ENCODE measurements around the gene CKB. TPM values are rescaled to one million over a fixed set of nuclear protein-coding genes. Genes with fewer than 3 reads are reported as not detected.
"Not testable (repeated sequence)": the region's sequence is repeated elsewhere in the genome, so short reads cannot be mapped to it uniquely, and the experiment has no call there.

Gene CKB
- total and polyA plus RNA-seq, 4 donors = 199 to 1,311 (median 755) TPM

GRCh38 chr14:103526914-103527248 lies 4.3 kb upstream of the CKB start:
- Histone ChIP-seq H3K9me3 (ENCODE audit: control insufficient read depth, insufficient read depth, low read length) (no peaks in the 10 kb centered on the region), H3K27ac (ENCODE audit: low read depth, low read length) (no peak overlapping the region), H3K4me1 (ENCODE audit: control insufficient read depth, insufficient read depth, low read length) (peaks cover 75% of the 10 kb centered on the region), H3K27me3 (ENCODE audit: control insufficient read depth, insufficient read depth, low read length) (no peaks in the 10 kb centered on the region), H3K4me3 (ENCODE audit: low read depth, low read length) (no peak overlapping the region), H3K36me3 (ENCODE audit: control insufficient read depth, insufficient read depth, low read length) (peaks cover 30% of the 10 kb centered on the region)
- no CpG with 5 or more reads among the region's 1 CpG for WGBS (ENCODE audit: insufficient coverage)
- no peak for DNase-seq (ENCODE audit: low read depth in 4 of 6, low spot score in 6 of 6)

- peaks cover 72% of the 10 kb centered on the region for H3K4me1 ChIP-seq (ENCODE audit: control insufficient read depth, insufficient read depth, low read length)
- H3K9me3 ChIP-seq (ENCODE audit: control insufficient read depth, insufficient read depth, low read length) = no peaks in the 10 kb centered on the region
- no peaks in the 10 kb centered on the region for H3K27me3 ChIP-seq (ENCODE audit: control insufficient read depth, insufficient read depth, low read length)
- no peak overlapping the region for H3K27ac ChIP-seq (ENCODE audit: low read depth, low read length)
- peaks cover 25% of the 10 kb centered on the region for H3K36me3 ChIP-seq (ENCODE audit: control insufficient read depth, insufficient read depth, low read length)
- no peak for DNase-seq (ENCODE audit: low read depth in 4 of 6, low spot score in 6 of 6)
- no peak overlapping the region for H3K4me3 ChIP-seq (ENCODE audit: low read depth, low read length)
- WGBS (ENCODE audit: insufficient coverage) = 88% methylated on average over 5 of the region's 8 CpGs
Observed at GRCh38 chr14:103526247-103526913, 3.8 kb upstream of the CKB start.

- not testable (repeated sequence) for DNase-seq (ENCODE audit: low read depth in 4 of 6, low spot score in 6 of 6); H3K9me3 ChIP-seq (ENCODE audit: control insufficient read depth, insufficient read depth, low read length); H3K4me3 ChIP-seq (ENCODE audit: low read depth, low read length); H3K27ac ChIP-seq (ENCODE audit: low read depth, low read length); H3K27me3 ChIP-seq (ENCODE audit: control insufficient read depth, insufficient read depth, low read length)
- Histone ChIP-seq H3K4me1 (ENCODE audit: control insufficient read depth, insufficient read depth, low read length) (peaks cover 71% of the 10 kb centered on the region), H3K36me3 (ENCODE audit: control insufficient read depth, insufficient read depth, low read length) (peaks cover 23% of the 10 kb centered on the region)
- 48% methylated on average over 16 of the region's 17 CpGs for WGBS (ENCODE audit: insufficient coverage)
Observed at GRCh38 chr14:103525430-103526246, 3.0 kb upstream of the CKB start.

DNA sequence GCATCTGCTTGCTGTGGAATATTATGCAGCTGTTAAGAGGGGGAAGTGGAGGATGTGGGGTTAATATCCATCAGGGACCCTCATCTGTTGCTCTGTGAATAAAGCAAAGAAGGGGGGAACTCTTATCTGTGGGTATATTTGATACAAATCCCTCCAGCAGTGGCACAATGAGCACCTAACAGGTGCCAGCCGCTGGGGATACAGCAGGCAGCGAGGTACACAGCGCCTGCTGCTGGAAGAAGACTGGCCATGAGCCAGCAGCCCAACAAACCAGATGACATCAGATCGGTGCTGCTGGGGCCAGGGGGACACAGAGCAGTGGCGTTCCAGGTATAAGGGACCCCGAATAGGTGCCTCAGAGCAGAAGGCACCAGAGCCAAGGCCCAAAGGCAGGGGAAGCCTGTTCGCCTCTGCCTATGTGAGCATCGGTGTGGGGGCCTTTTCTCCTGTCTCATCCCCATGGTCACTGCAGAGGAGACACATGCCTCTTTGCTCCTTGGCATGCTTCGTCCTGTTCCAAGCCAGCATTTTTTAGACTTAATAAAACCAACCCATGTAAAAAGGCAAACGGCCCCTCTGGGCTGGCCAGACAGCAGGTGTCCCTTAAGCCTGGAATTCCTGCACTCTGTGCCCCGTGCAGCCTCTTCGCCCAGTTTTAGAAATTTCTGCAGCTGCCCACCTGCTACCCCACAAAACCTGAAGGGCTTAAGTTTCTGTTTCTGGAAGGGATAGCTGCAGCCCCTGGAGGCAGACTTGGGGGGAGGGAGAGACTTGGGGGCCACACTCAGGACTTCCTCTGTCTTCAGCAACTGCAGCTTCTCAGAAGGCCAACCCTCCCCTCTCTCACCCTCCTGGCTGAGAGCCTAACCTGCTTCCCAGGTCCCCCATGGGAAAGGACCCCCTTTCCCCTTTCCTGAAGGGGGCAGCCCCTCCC lies 1.6 kb upstream of the CKB start:
- no peak for DNase-seq (ENCODE audit: low read depth in 4 of 6, low spot score in 6 of 6)
- WGBS (ENCODE audit: insufficient coverage) = 54% methylated on average over 11 of the region's 12 CpGs
- H3K36me3 ChIP-seq (ENCODE audit: control insufficient read depth, insufficient read depth, low read length) = peaks cover 25% of the 10 kb centered on the region
- H3K27me3 ChIP-seq (ENCODE audit: control insufficient read depth, insufficient read depth, low read length) = no peaks in the 10 kb centered on the region
- H3K9me3 ChIP-seq (ENCODE audit: control insufficient read depth, insufficient read depth, low read length) = no peaks in the 10 kb centered on the region
- peaks cover 71% of the 10 kb centered on the region for H3K4me1 ChIP-seq (ENCODE audit: control insufficient read depth, insufficient read depth, low read length)
- no peak overlapping the region for H3K4me3 ChIP-seq (ENCODE audit: low read depth, low read length)
- H3K27ac ChIP-seq (ENCODE audit: low read depth, low read length) = no peak overlapping the region

DNA sequence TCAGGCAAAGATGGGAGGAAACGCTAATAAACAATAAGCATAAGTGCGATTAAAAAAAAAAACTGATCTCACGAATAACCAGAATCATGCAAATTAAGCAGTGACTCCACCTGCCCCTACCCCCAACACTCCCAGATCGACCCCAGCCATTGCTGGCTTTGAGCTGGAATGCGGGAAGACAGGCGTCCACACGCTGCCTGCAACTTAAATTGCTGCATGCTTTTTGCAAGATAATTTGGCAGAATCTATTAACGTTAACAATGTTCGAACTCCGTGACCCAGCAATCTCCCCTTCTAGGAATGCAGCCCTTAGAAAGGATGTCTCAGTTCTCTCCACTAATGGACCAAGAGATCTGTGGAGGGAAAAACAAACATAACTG lies 935 bp upstream of the CKB start:
- no peaks in the 10 kb centered on the region for H3K27me3 ChIP-seq (ENCODE audit: control insufficient read depth, insufficient read depth, low read length)
- WGBS (ENCODE audit: insufficient coverage) = 39% methylated on average over 5 of the region's 10 CpGs
- H3K4me3 ChIP-seq (ENCODE audit: low read depth, low read length) = peak overlapping the region; percentile 39
- peaks cover 74% of the 10 kb centered on the region for H3K4me1 ChIP-seq (ENCODE audit: control insufficient read depth, insufficient read depth, low read length)
- peak overlapping the region; percentile 47 for H3K27ac ChIP-seq (ENCODE audit: low read depth, low read length)
- H3K9me3 ChIP-seq (ENCODE audit: control insufficient read depth, insufficient read depth, low read length) = no peaks in the 10 kb centered on the region
- H3K36me3 ChIP-seq (ENCODE audit: control insufficient read depth, insufficient read depth, low read length) = peaks cover 32% of the 10 kb centered on the region
- DNase-seq (ENCODE audit: low read depth in 4 of 6, low spot score in 6 of 6) = no peak

DNA sequence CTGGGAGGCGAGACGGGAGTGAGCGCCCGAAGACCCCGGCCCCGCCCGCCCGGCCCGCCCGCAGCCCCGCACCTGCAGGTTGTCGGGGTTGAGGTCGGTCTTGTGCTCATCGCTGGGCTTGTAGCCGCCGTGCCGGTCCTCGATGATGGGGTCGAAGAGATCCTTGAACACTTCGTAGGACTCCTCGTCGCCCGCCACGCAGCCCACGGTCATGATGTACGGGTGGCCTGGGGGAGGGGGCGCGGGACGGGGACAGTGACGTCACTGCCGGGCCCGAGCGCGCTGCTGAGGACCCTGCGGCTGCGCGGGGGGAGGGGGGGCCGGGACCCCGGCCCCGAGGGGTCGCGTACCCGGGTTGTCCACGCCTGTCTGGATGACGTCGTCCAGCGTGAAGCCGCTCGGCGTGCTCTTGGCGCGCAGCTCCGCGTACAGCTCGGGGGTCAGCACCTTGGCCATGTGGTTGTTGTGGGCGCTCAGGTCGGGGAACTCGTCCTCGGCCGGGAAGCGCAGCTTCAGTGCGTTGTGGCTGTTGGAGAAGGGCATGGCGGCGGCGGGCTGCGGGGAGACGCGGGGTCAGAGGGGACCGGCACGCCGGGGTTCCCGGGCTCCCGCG lies 573 bp downstream of the CKB start:
- H3K9me3 ChIP-seq (ENCODE audit: control insufficient read depth, insufficient read depth, low read length) = no peaks in the 10 kb centered on the region
- H3K4me1 ChIP-seq (ENCODE audit: control insufficient read depth, insufficient read depth, low read length) = peaks cover 75% of the 10 kb centered on the region
- H3K27ac ChIP-seq (ENCODE audit: low read depth, low read length) = peak overlapping the region; percentile 80
- H3K4me3 ChIP-seq (ENCODE audit: low read depth, low read length) = peak overlapping the region; percentile 59
- 0% methylated on average over 74 of the region's 74 CpGs for WGBS (ENCODE audit: insufficient coverage)
- peaks cover 46% of the 10 kb centered on the region for H3K36me3 ChIP-seq (ENCODE audit: control insufficient read depth, insufficient read depth, low read length)
- peak in 2 of 6 donors; percentile 81 to 91 for DNase-seq (ENCODE audit: low read depth in 4 of 6, low spot score in 6 of 6)
- no peaks in the 10 kb centered on the region for H3K27me3 ChIP-seq (ENCODE audit: control insufficient read depth, insufficient read depth, low read length)

DNA sequence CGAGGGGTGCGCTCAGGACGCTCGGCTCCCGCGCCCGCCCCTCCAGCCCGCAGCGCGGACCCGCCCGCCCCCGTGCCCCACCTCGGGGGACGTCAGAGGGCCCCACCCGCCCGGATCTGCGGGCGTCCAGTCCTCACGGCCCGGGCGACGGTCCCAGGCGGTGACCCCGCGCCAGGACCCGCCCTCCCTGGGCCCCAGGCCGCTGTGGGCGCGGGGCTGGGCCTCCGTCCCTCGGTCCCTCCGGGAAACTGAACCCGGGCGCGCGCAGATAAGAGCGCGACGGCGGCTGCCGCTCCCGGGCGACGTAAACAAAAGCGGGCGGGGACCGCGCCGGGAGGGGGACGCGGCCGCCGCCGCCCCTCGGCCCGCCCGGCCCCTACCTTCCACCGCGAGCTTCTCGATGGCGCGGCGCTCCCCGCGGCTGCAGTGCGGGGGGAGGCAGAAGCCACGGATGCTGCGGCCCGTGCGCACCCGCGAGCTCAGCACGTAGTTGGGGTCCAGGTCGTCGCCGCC lies 1.1 kb downstream of the CKB start:
- DNase-seq (ENCODE audit: low read depth in 4 of 6, low spot score in 6 of 6) = no peak
- Histone ChIP-seq H3K36me3 (ENCODE audit: control insufficient read depth, insufficient read depth, low read length) (peaks cover 47% of the 10 kb centered on the region), H3K4me3 (ENCODE audit: low read depth, low read length) (peak overlapping the region; percentile 59), H3K4me1 (ENCODE audit: control insufficient read depth, insufficient read depth, low read length) (peaks cover 79% of the 10 kb centered on the region), H3K27ac (ENCODE audit: low read depth, low read length) (peak overlapping the region; percentile 75), H3K9me3 (ENCODE audit: control insufficient read depth, insufficient read depth, low read length) (no peaks in the 10 kb centered on the region), H3K27me3 (ENCODE audit: control insufficient read depth, insufficient read depth, low read length) (no peaks in the 10 kb centered on the region)
- WGBS (ENCODE audit: insufficient coverage) = under 1% methylated on average over 76 of the region's 77 CpGs

DNA sequence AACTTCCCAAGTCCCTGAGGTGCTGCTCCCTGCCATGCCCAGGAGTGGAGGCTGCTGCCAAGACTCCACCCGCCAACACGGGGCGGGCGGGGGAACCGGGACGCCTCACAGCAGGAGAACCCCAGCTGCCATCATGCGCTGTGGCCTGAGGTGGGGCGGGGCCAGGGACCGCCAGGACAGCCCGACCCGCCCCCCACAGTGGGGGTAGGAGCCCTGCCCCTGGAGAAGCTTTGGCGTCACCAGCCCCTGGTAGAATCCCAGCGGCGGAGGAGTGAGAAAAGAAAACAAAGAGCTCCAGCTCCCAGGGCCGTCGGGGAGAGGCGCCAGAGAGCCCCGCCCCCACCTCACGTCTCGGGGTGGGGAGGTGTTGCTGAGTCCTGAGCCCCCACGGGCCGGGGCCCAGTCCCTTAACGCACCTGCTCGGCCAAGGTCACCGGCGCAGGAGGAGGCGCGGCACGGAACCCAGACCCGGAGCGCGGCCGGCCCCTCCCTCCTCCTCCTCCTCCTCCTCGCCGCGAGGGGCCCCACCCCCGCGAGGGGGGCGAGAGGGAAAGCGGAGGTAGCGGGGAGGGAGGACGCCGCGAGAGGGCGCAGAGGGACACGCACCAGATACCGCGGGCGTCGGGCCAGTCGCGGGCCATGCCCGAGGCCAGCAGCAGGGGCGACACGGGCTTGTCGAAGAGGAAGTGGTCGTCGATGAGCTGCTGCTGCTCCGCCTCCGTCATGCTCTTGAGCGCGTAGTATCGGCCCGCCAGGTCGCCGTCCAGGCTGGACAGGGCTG lies 1.8 kb downstream of the CKB start:
- peaks cover 43% of the 10 kb centered on the region for H3K36me3 ChIP-seq (ENCODE audit: control insufficient read depth, insufficient read depth, low read length)
- peak overlapping the region; percentile 43 for H3K4me3 ChIP-seq (ENCODE audit: low read depth, low read length)
- no peaks in the 10 kb centered on the region for H3K27me3 ChIP-seq (ENCODE audit: control insufficient read depth, insufficient read depth, low read length)
- whole genome bisulfite sequencing (ENCODE audit: insufficient coverage) = 2% methylated on average over 60 of the region's 66 CpGs
- peaks cover 74% of the 10 kb centered on the region for H3K4me1 ChIP-seq (ENCODE audit: control insufficient read depth, insufficient read depth, low read length)
- peak overlapping the region; percentile 75 for H3K27ac ChIP-seq (ENCODE audit: low read depth, low read length)
- H3K9me3 ChIP-seq (ENCODE audit: control insufficient read depth, insufficient read depth, low read length) = no peaks in the 10 kb centered on the region
- DNase-seq (ENCODE audit: low read depth in 4 of 6, low spot score in 6 of 6) = peak in 2 of 6 donors; percentile 87 to 94

All from spinal cord (tissue), 10 donors.